Lung (tissue), 12 donors: ENCODE data around the gene ZNF425. TPM values are rescaled to one million over a fixed set of nuclear protein-coding genes. Genes with fewer than 3 reads are reported as not detected.

Experiments
- ATAC-seq: fragments of 200-7000 bp; cut with Tn5 transposase; one replicate; pipeline ENCODE4 v1.9.1; 2020; ENCODE audit warnings: moderate number of reproducible peaks; ENCODE audit not compliant: insufficient read depth, low FRiP score
- DNase-seq, 3 donors: peaks; one replicate each; pipeline ENCODE4 v3.0.0-alpha.2; 2013 to 2017
- H3K27ac ChIP-seq, 2 donors: one replicate each; pipeline ENCODE4 v1.5.1; 2013; ENCODE audit warnings: mild to moderate bottlenecking in 2 of 2, moderate library complexity in 2 of 2, control low read depth in 1 of 2, inconsistent platforms in 1 of 2, low read depth in 1 of 2, low read length in 1 of 2
- H3K27me3 ChIP-seq, 3 donors: one replicate each; pipeline ENCODE4 v1.5.1; 2013; ENCODE audit warnings: low read length in 2 of 3; ENCODE audit not compliant: control insufficient read depth in 3 of 3, insufficient read depth in 3 of 3
- H3K36me3 ChIP-seq, 4 donors: one replicate each; pipeline ENCODE4 v1.5.1; 2013; ENCODE audit warnings: low read length in 4 of 4, mild to moderate bottlenecking in 1 of 4, moderate library complexity in 1 of 4; ENCODE audit not compliant: control insufficient read depth in 4 of 4, insufficient read depth in 4 of 4
- H3K4me1 ChIP-seq, 5 donors: one replicate each; pipeline ENCODE4 v1.5.1; 2013; ENCODE audit warnings: low read length in 5 of 5, mild to moderate bottlenecking in 2 of 5, moderate library complexity in 1 of 5; ENCODE audit not compliant: control insufficient read depth in 5 of 5, insufficient read depth in 5 of 5
- H3K4me3 ChIP-seq: one replicate; pipeline ENCODE4 v1.5.1; 2013; ENCODE audit warnings: mild to moderate bottlenecking, control low read depth, moderate library complexity
- H3K9ac ChIP-seq, 2 donors: one replicate each; pipeline ENCODE4 v1.5.1; 2013; ENCODE audit warnings: low read length in 2 of 2, control low read depth in 1 of 2; ENCODE audit not compliant: insufficient read depth in 1 of 2
- H3K9me3 ChIP-seq, 4 donors: one replicate each; pipeline ENCODE4 v1.5.1; 2013; ENCODE audit warnings: low read length in 3 of 4, mild to moderate bottlenecking in 1 of 4, moderate library complexity in 1 of 4; ENCODE audit not compliant: control insufficient read depth in 4 of 4, insufficient read depth in 3 of 4
- WGBS, 2 donors: extraction: QIAGEN DNeasy Blood & Tissue Kit; methylation state at CpG; one replicate each; pipeline ENCODE4 v1.1.7; 2013; 5-methylcytosine and 5-hydroxymethylcytosine counted together
- polyA plus RNA-seq, 2 donors: library from polyadenylated mRNA; stranded (reverse); fragments of 200-250 nt; gene quantifications; one replicate each; pipeline ENCODE4 v1.2.1, GENCODE V29; 2013
- total RNA-seq, 2 donors: library from RNA; depleted of rRNA in 1 of 2; stranded (reverse); fragments of >200 nt in 1 of 2; gene quantifications; one replicate each; pipeline ENCODE4 v1.2.1, GENCODE V29; 2014 to 2021
- TF ChIP-seq, protein P1 (sequence below): IDR thresholded peaks from 2 replicates; pipeline ENCODE4 v1.5.1; 2012; ENCODE audit warnings: mild to moderate bottlenecking; ENCODE audit errors: control extremely low read depth, extremely low read depth
- donor health status: control.
- donor health status: control.
- donor health status: Bipolar disorder and iron deficiency.
- donor health status: healthy.
- donor health status: DM: yes; HTN: yes; CAD: no.

The ZNF425 gene
- total and polyA plus RNA-seq, 4 donors: 0.55 to 2.8 (median 1.2) TPM

DNA sequence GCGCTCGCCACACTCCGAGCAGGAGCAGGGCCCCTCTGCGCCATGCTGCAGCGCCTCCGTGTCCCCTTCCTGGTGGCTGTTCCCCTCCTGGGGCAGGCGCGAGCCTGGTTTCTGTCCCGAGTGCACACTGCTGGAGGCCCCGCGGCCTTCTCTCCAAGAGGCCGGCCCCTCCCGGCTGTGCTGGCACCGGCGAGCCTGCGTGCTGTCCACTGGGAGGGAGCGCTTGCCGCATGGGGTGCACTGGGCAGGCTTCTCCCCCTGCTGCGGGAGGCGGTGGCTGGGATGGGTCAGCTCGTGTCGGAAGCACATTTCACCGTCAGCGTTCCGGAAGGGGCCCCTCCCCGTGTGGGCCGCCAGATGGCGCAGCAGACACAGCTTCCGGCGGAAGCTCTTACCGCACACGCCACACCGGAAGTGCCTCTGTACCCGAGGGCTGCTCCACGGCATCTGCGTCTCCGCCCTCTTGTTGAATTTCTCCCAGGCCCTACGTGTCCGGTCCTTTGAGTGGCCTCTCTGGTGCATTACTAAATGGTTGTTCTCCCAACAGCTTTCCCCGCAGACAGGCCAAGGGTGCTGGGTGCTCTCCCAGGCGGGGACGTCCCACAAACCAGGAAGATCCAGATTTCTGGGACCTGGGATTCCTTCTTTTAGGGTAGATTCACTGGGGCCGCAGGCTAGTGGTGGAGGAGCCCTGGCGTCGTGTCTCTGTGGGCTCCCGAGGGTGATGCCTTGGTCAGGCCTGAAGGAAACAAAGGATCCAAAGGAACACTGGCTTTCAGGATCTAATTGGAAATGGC, 54.3 kb downstream of the ZNF425 start:
- DNase-seq: peak in 2 of 3 donors; percentile 12 to 29
- H3K27me3 ChIP-seq: no peaks in the 10 kb centered on the region
- TF ChIP-seq, protein P1, sequence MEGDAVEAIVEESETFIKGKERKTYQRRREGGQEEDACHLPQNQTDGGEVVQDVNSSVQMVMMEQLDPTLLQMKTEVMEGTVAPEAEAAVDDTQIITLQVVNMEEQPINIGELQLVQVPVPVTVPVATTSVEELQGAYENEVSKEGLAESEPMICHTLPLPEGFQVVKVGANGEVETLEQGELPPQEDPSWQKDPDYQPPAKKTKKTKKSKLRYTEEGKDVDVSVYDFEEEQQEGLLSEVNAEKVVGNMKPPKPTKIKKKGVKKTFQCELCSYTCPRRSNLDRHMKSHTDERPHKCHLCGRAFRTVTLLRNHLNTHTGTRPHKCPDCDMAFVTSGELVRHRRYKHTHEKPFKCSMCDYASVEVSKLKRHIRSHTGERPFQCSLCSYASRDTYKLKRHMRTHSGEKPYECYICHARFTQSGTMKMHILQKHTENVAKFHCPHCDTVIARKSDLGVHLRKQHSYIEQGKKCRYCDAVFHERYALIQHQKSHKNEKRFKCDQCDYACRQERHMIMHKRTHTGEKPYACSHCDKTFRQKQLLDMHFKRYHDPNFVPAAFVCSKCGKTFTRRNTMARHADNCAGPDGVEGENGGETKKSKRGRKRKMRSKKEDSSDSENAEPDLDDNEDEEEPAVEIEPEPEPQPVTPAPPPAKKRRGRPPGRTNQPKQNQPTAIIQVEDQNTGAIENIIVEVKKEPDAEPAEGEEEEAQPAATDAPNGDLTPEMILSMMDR: no peak
- ATAC-seq: peak; percentile 27
- no peak overlapping the region for H3K9ac ChIP-seq
- 78 to 82% methylated on average over 43 to 46 of the region's 46 CpGs for WGBS, 2 donors
- H3K36me3 ChIP-seq: peaks cover 1 to 29% (median 3%) of the 10 kb centered on the region in 4 donors
- peak overlapping the region; percentile 32 to 68 for H3K27ac ChIP-seq
- H3K4me3 ChIP-seq: no peak overlapping the region
- no peaks in the 10 kb centered on the region for H3K4me1 ChIP-seq
- no peaks in the 10 kb centered on the region for H3K9me3 ChIP-seq

GRCh38 chr7:149071182-149071635, 54.9 kb downstream of the ZNF425 start:
- H3K4me3 ChIP-seq: no peak overlapping the region
- DNase-seq: no peak
- H3K9ac ChIP-seq: no peak overlapping the region
- TF ChIP-seq, protein P1: no peak
- 88 to 93% methylated on average over 29 of the region's 29 CpGs for WGBS, 2 donors
- no peaks in the 10 kb centered on the region for H3K27me3 ChIP-seq
- ATAC-seq: no peak
- no peak overlapping the region for H3K27ac ChIP-seq
- H3K36me3 ChIP-seq: peaks cover 0 to 29% (median 3%) of the 10 kb centered on the region in 4 donors
- H3K4me1 ChIP-seq: no peaks in the 10 kb centered on the region
- H3K9me3 ChIP-seq: no peaks in the 10 kb centered on the region

GRCh38 chr7:149070372-149071125, 55.6 kb downstream of the ZNF425 start:
- TF ChIP-seq, protein P1: no peak
- ATAC-seq: no peak
- Histone ChIP-seq H3K9me3 (no peaks in the 10 kb centered on the region), H3K36me3 (peaks cover 0 to 29% (median 3%) of the 10 kb centered on the region in 4 donors), H3K9ac (no peak overlapping the region), H3K4me3 (no peak overlapping the region), H3K4me1 (no peaks in the 10 kb centered on the region), H3K27me3 (no peaks in the 10 kb centered on the region), H3K27ac (no peak overlapping the region)
- WGBS, 2 donors: 96% methylated on average over 31 of the region's 31 CpGs
- DNase-seq: no peak
